ENCODE results near the gene CA9.

The CA9 gene

DNA sequence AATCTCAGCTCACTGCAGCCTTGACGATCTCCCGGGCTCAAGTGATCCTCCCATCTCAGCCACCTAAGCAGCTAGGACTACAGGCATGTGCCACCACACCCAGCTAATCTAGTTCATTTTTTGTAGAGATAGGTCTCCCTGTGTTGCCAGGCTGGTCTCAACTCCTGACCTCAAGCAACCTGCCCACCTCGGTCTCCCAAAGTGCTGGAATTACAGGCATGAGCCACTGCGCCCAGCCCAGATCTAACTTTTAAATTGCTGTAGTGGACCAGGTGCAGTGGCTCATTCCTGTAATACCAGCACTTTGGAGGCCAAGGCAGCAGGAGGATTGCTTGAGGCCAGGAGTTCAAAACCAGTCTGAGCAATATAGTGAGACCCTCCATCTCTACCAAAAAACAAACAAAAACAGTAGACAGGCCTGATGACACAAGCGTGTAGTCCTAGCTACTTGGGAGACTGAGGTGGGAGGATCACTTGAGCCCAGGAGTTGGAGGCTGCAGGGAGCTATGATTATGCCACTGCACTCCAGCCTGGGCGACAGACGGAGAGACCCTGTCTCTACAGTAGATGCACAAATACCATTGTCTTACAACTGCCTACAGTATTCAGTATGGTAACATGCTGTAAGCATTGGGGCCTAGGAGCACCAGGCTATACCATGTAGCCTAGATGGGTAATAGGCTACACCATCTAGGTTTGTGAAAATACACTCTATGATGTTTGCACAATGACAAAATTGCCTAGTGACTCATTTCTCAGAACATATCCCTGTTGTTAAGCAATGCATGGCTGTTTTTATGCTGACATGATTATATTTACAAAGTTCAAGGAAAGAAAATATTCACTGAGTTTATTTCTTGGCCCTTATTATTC is 21.5 kb upstream of the CA9 start:
- peak; percentile 50 for DNase-seq

DNA sequence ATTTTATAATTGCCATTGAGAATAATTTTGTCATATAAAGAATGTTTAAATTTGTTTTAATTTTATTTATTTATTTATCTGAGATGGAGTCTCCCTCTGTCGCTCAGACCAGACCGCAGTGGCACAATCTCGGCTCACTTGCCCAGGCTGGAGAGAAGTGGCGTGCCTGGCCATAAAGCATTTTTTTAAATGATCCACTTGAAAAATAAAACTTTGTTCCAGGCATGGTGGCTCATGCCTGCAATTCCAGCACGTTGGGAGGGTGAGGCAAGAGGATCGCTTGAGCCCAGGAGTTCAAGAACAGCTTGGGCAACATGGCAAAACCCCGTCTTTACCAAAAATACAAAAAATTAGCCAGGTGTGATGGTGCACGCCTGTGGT is 20.9 kb upstream of the CA9 start:
- DNase-seq, result no peak

DNA sequence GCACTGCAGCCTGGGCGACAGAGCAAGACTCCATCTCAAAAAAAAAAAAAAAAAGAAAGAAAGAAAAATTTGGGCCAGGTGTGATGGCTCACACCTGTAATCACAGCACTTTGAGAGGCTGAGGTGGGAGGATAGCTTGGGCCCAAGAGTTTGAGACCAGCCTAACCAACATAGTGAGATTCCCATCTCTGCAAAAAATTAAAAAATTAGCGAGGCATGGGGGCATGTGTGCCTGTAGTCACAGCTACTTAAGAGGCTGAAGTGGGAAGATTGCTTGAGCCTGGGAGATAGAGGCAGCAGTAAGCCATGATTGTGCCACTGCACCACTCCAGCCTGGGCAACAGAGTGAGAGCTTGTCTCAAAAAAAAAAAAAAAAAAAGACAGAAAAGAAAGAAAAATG is 20.1 kb upstream of the CA9 start:
- DNase-seq, result no peak

DNA sequence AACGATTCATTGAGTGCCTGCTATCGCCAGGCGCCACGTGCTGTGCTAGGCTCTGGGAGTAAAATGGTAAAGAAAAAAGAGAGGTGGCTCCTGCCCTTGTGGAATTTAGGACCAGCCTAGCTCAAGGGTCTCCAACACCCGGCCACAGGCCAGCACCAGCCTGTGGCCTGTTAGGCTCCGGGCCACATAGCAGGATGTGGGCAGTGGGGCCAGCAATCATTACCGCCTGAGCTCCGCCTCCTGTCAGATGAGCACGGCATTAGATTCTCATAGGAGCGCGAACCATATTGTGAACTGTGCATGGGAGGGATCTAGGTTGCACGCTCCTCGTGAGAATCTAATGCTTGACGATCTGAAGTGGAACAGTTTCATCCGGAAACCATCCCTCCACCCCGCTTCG is 17.4 kb upstream of the CA9 start:
- no peak for DNase-seq

DNA sequence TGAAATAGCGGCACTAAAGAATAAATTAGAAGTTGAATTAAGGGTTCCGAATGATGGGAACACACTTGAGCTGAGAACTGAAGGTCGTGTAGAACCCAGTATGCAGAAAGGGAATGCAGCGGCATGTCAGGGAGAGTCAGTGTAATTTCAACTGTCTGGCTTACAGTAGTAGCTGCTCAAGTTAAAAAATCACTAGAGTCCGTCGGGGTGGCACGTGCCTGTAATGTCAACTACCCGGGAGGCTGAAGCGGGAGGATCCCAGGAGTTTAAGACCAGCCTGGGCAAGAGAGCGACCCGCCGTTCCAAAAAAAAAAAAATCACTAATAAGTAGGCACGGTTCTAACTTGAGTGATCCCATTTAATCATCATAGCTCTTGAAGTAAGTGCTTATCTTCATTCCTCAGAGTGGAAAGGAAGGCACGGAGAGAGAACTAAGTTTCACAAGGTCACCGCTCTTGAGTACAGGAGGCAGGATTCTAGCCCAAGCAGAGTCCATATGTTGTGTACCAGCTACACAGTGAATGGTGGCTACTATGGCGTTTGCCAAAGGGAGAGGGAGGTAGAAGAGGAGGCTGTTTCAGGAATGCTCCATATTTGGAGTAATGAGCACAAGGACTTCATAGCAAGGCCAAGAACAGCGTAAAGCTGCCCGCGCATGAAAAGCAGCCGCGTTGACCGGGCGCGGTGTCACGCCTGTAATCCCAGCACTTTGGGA is 16.7 kb upstream of the CA9 start:
- DNase-seq, result peak; percentile 54

DNA sequence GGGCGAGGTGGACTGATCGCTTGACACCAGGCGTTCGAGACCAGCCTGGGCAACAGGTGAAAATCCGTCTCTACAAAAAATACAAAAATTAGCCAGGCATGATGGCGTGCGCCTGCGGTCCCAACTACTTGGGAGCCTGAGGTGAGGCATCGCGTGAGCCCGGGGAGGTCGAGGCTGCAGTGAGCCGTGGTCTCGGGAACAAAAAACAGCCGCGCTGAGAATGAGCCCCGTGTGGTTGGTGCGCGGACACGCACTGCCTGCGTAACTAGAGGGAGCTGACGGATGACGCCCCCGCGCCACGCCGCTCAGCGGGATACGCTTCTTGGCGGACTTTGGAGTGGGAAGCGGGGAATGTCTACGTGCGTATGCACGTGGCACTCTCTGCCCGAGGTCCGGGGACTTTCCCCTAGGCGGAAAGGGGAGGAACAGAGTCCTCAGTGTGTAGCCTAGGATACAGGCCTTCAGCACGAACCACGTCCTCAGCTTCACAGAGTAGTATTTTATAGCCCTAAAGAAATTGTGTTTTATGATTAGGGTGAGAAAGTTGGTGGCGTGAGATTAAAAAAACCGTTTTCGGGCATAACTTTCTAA is 16.1 kb upstream of the CA9 start, which contains the start of gene RMRP:
Gene RMRP, minus strand, starts transcription at position 474 of the 591 bp plus-strand sequence.
- DNase-seq, result peak; percentile 100

DNA sequence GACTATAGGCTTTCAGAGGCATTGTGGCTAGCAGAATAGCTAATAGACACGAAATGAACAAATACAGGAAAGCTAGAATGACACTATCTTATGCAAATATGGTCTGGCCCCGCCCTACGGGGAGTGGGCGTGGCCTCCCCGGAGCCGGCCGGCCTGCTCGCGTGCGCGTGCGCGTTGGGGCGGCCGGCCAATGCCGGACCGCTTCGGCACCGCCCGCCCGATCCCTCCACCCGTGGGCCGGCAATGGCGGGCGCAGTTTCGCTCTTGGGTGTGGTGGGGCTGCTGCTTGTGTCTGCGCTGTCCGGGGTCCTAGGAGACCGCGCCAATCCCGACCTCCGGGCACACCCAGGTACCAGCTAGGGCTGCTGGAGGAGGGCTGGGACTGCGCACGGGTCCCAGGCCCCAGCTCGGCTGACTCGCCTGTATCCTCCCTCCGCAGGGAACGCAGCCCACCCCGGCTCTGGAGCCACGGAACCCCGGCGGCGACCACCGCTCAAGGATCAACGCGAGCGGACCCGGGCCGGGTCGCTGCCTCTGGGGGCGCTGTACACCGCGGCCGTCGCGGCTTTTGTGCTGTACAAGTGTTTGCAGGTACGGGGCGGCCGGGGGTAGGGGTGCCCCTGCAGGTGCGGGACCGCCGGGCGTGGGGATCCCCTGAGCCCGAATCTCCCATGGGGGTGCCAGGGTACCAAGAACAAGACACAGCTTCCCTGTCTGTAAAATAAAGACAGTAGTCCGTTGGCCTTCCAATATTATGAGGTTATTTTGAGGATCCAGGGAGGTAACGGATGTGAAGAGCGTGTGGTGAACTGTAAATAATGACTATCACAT is 15.4 kb upstream of the CA9 start, which contains the start of gene CCDC107:
Gene CCDC107, plus strand, starts transcription at position 156 of the 831 bp plus-strand sequence. Its CDS starts 88 bp downstream, at position 244.
- DNase-seq, result peak; percentile 79

DNA sequence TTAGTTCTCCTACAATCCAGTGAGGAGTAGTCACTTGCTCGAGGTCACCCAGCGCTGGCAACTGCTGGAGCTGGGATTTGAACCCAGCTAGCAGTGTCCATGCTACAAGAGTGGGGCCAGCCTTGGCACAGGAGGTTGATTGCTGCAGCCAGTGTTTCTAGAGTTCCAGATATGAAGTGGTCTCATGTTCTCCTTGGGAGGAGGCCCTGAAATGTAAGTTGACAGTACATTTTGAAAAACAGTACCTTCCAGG is 14.8 kb upstream of the CA9 start:
- DNase-seq, result peak; percentile 67

DNA sequence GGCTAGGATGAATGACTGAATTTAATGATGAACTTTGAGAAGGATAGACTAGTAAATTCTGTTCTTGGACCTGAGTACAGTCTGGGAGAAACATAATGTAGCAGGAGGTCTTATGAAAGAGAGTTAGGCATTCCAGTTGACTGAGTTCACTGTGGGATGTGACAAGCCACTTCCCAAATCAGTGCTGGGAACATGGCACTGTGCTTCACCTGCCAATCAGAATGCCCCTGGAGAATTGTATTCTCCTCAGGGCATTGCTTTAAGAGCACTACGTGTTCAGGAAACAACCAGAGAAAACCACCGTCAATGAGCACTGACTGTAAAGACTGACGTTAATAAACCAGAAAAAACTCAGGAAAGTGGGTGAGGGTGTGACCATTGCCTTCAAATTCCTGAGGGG is 14.4 kb upstream of the CA9 start:
- peak; percentile 90 for DNase-seq

DNA sequence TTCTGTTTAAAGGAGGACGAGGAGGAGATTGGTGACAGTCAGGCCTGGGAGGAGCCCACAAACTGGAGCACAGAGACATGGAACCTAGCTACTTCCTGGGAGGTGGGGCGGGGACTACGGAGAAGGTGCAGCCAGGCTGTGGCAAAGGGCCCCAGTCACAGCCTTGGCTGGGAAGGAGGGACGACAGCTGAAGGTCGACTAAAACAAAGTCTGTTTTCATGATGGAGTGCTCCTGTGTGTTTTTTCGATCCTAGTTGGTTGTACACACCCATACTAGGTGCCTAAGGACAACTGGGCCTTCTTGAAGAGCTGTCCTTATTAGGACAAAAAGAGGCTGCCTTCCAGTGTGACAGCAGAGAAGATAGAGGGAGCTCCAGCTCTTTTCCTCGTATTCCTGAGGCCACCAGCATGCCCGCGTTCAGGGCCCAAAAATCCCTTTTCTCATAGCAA is 12.7 kb upstream of the CA9 start:
- DNase-seq, result peak; percentile 73

DNA sequence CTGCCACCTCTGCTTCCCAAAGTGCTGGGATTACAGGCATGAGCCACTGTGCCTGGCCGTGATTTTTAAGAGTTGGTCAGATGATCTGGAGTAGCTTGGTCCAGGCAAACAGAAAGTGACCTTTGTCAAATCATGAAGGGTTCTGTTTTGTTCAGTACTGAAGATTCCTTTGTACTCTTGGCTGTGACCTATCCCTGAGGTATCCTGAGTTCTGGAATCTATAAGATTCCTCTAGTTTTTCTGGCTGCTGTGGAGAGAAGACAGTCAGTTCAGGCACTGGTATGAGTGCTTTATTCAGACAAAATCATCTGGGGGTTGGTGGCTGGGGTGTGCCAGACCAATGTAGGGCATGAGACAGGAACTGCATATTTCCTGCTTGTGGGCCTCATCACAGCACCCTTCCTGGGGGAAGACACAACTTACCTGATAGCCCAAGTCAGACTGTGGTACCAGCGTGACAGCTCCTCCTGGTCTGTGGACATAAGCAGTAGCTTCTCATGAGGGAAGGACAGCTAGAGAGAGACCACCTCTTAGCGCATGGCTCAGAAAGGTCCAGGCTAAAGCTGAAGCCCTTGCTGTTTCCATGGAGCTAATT is 11.9 kb upstream of the CA9 start:
- no peak for DNase-seq

DNA sequence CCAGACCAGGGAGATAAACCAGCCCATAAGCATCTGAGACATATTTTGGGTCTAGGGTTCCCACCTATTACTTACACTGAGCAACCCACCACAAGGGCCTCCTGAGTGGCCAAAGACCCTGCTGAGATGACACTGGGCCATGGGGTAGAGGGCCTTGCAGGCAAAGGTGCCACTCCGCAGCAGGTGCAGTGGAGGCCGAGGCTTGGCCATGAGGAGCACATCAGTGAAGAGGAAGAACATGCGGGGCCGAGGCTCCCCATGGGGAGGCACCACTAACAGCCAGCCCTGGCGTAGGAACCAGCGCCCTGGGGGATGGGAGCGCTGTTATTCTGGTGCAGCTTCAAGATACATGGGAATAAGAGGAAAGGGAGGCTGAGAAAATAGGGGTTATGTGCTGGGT is 11.3 kb upstream of the CA9 start:
- DNase-seq, result no peak

DNA sequence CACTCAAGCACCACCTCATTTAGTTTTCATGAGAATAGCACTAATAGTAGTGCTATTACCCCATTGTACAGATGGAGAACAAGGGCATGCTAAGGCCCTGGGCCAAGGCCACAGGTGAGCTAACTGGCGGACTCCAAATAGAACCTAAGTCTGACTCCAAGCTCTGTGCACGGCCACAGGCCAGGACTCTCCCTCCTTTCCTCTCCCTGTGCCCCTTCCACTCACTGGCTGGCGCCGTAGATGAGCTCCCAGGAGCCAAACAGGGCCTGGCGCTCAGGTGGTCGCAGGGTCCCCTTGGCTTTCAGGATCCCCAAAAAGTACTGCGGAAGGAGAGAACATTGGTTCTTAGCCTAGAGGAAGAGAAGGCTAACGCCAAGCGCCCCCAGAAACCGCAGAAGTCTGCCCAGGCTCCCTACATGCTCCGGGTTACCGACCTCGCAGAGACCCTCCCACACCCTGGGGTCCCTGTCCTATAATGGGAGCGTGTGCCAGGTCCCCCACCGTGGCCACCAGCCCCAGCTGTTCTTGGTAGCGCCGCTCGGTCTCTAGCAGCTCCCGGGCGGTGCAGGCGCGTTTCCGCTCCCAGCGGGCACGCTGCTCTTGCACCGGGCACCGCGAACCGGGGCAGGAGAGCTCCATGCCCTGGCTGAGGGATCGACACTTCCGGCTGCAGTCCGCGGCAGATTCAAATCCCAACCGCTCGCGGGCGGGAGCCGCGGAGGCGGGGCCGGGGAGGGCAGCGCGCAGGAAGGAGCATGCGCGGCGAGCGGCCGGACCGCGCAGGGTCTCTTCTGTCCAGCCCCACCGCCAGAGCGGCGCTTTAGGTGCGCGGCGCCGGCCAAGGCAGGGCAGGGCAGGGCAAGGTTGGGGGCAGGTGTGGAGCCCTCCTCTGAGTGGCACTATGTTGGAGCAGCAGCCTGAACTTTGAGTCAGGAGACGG is 8.9 kb upstream of the CA9 start, which contains the start of gene ARHGEF39:
Gene ARHGEF39, minus strand, starts transcription at position 665 of the 940 bp plus-strand sequence. Its CDS starts 26 bp downstream, at position 639.
- DNase-seq, result peak; percentile 84

DNA sequence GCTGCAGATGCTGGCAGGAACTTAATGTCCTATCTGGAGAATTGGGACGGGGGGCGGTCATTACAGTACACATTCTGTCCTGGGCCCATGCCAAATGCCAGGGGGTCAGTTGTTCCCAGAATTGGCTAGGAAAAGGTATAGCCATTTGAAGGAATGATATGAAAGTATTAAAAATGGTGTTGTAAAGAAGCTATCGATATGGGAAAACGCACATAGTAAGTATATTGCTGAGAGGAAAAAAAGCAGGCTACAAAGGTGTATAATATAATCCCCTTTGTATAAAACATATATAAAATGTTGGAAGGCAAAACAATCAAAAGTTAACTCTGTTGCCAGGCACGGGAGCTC is 8.3 kb upstream of the CA9 start:
- DNase-seq, result no peak

DNA sequence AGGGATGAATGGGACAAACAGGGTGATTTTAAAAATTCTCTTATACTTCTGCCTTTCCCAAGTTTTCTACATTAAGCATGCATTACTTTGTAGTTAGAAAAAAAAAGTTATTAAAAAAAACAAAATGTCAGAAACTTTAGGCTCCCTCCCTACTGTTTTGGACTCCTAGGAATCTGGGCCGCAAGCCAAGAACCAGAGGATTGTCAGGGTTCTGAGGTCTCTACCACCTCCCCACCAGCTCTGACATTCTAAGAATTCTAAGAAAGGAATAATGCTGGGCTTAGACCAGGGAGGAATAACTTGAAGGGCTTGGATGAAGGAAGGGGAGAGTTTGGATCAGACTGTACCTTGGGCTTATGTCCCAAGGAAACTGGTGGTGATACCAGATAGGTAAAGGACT is 7.7 kb upstream of the CA9 start:
- peak; percentile 86 for DNase-seq

DNA sequence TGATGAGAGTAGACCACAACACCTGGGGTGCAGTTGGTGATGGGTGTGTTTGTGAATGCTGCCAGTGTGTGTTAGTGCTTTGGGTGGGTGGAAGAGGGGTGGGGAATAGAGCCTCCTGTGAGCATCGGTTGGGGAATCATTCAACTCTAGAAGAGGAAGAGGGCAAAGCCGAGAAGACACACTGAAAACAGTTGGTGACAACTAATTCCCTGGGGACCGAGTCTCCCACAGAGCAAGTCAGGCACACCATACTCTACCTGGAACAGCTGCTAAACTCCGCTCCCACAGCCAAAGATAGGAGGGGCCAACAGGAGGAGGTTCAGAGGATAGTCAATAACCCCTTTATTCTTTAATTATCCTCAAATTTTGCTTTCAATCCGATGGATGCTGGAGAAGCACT is 7.2 kb upstream of the CA9 start:
- DNase-seq, result no peak

DNA sequence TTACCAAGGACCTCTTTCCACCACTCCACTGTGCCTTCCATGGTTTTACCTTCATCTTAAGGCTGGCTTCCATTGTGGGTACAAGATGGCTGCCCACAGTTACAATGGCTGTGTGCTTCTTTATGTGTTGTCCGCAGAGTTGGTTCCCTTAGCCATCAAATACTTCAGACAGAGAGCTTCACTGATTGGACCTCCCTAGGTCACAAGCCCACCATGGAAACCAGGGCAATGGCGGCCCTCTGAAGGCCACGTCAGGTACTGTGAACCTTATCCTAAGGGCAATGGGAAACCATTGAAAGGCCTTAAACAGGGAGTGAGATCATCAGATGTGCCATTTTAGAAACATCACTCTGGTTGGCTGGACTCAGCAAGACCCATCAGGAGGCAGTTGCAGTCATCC is 5.8 kb upstream of the CA9 start:
- DNase-seq, result no peak

DNA sequence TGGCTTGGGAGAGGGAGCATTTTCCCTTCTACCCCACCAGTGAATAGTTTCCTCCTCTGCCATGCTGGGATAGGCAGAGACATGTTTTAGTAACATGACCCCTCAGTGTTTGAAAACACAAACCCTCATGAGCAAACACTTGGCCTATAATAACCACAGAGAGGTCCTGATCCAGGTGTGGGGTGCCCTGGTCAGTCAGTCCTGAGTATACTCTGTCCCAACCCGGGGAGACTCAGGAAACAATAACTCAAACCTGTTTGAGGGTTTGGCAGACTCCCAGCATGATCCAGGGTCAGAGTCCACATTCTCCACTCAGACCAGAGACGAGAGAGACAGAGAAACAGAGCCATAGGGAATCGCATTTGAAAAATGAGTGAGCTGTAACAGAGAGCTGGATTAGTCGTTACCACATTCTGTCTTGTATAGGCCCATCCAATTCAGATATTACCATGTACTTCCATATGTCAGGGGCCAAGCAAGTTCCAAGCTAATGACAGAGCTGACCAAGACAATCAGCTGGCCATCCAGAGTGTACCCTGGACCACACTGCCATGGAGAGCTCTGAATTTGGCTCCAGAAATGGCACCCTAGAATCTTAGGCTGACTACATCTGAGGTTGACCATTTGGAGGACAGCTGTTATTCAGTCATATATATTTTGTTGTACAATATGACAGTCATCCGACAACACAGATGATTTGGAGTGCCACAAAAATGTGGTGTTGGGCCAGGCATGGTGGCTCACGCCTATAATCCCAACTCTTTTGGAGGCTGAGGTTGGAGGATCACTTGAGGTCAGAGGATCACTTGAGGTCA is 4.2 kb upstream of the CA9 start:
- DNase-seq, result no peak

DNA sequence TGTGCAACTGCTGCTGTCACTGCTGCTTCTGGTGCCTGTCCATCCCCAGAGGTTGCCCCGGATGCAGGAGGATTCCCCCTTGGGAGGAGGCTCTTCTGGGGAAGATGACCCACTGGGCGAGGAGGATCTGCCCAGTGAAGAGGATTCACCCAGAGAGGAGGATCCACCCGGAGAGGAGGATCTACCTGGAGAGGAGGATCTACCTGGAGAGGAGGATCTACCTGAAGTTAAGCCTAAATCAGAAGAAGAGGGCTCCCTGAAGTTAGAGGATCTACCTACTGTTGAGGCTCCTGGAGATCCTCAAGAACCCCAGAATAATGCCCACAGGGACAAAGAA is 265 bp downstream of the CA9 start:
- no peak for DNase-seq

DNA sequence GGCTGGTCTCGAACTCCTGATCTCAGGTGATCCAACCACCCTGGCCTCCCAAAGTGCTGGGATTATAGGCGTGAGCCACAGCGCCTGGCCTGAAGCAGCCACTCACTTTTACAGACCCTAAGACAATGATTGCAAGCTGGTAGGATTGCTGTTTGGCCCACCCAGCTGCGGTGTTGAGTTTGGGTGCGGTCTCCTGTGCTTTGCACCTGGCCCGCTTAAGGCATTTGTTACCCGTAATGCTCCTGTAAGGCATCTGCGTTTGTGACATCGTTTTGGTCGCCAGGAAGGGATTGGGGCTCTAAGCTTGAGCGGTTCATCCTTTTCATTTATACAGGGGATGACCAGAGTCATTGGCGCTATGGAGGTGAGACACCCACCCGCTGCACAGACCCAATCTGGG is 1.5 kb downstream of the CA9 start:
- DNase-seq, result no peak

Data from fibroblast of skin of back (primary cell).